CD4-positive, alpha-beta T cell (primary cell): ENCODE measurements around the gene BCAR3. TPM values are rescaled to one million over a fixed set of nuclear protein-coding genes. Genes with fewer than 3 reads are reported as not detected.

Experiments
- ATAC-seq: fragments of 200-7000 bp; cut with Tn5 transposase; one replicate; pipeline ENCODE4 v1.10.0; 2022; ENCODE audit warnings: mild to moderate bottlenecking; ENCODE audit not compliant: poor library complexity
- CTCF ChIA-PET: fragments of 350-600 bp; sonication (Branson Sonifier 250); formaldehyde crosslinking; loops from one replicate; lab custom pipeline; 2021; ENCODE audit warnings: antibody characterized with exemption, inconsistent platforms; lab: Charles Lee
- POLR2A ChIA-PET: fragments of 350-600 bp; sonication (Branson Sonifier 250); formaldehyde crosslinking; loops from one replicate; lab custom pipeline; 2021; ENCODE audit warnings: antibody characterized with exemption, inconsistent platforms; lab: Charles Lee
- DNase-seq, 14 experiments: peaks; one replicate each; pipeline ENCODE4 v3.0.0-alpha.2; 2013 to 2020; ENCODE audit warnings: mixed read lengths in 2 of 14
- H3K27ac ChIP-seq, 2 donors: one replicate each; pipeline versions ENCODE4 v1.5.1 to v1.7.0; 2013; ENCODE audit warnings: low read length in 2 of 2, low read depth in 1 of 2, mild to moderate bottlenecking in 1 of 2
- H3K27me3 ChIP-seq, 2 experiments: 1 replicate in 1 of 2; 2 replicates in 1 of 2; pipeline versions ENCODE4 v1.6.1 to v1.7.0; 2013; ENCODE audit warnings: low read length in 2 of 2, control low read depth in 1 of 2, mild to moderate bottlenecking in 1 of 2, moderate library complexity in 1 of 2; ENCODE audit not compliant: insufficient read depth in 2 of 2, control insufficient read depth in 1 of 2
- H3K36me3 ChIP-seq: one replicate; pipeline ENCODE4 v1.6.1; 2013; ENCODE audit warnings: low read length, control low read depth; ENCODE audit not compliant: insufficient read depth
- H3K4me1 ChIP-seq: one replicate; pipeline ENCODE4 v1.6.1; 2013; ENCODE audit warnings: low read length, control low read depth; ENCODE audit not compliant: insufficient read depth
- H3K4me3 ChIP-seq: one replicate; pipeline ENCODE4 v1.5.1; 2013; ENCODE audit warnings: mild to moderate bottlenecking, low read length, moderate library complexity
- H3K9me3 ChIP-seq, 2 experiments: 1 replicate in 1 of 2; 2 replicates in 1 of 2; pipeline versions ENCODE4 v1.6.1 to v1.7.0; 2013; ENCODE audit warnings: low read length in 2 of 2, mild to moderate bottlenecking in 2 of 2, control low read depth in 1 of 2, moderate library complexity in 1 of 2; ENCODE audit not compliant: control insufficient read depth in 1 of 2, insufficient read depth in 1 of 2
- H3K27ac Mint-ChIP-seq: one replicate; pipeline ENCODE4 v1.8.0; 2020; ENCODE audit warnings: mixed read lengths
- H3K27me3 Mint-ChIP-seq: one replicate; pipeline ENCODE4 v1.8.0; 2021; ENCODE audit warnings: mixed read lengths
- H3K36me3 Mint-ChIP-seq: one replicate; pipeline ENCODE4 v1.8.0; 2021; ENCODE audit warnings: low read depth, mixed read lengths
- H3K4me1 Mint-ChIP-seq: one replicate; pipeline ENCODE4 v1.8.0; 2021; ENCODE audit warnings: low read depth, mixed read lengths
- H3K4me3 Mint-ChIP-seq: one replicate; pipeline ENCODE4 v1.8.0; 2020; ENCODE audit warnings: mild to moderate bottlenecking, mixed read lengths
- H3K9me3 Mint-ChIP-seq: one replicate; pipeline ENCODE4 v1.8.0; 2020; ENCODE audit warnings: mixed read lengths
- CTCF ChIP-seq: fragments of 200-600 bp; IDR thresholded peaks from one replicate; pipeline ENCODE4 v1.8.0; 2022; ENCODE audit warnings: antibody characterized with exemption, mild to moderate bottlenecking
- intact Hi-C, 2 experiments: fragments of 100-400 bp; cut with DNase I in 1 of 2; cut with micrococcal nuclease in 1 of 2; formaldehyde crosslinking; loops; one replicate each; pipeline versions ENCODE4 v1.15.1 to v1.9.0; 2023 to 2025; cut with DNase I, micrococcal nuclease
- total RNA-seq, 174 experiments: library from RNA in 2 of 174; stranded (reverse) in 2 of 174; gene quantifications; one replicate each; pipeline ENCODE4 v1.2.3 and lab custom pipeline; 2021 to 2026

BCAR3 gene
- total RNA-seq, 2 experiments from 2014 or later, result 0.47 to 0.92 TPM

- Mint-ChIP-seq H3K4me1 (no peaks in the 10 kb centered on the region), H3K27ac (no peak overlapping the region), H3K4me3 (no peak overlapping the region), H3K36me3 (no peaks in the 10 kb centered on the region), H3K9me3 (no peaks in the 10 kb centered on the region), H3K27me3 (no peaks in the 10 kb centered on the region)
- ChIA-PET POLR2A (no interaction called here), CTCF (no interaction called here)
- DNase-seq (no peak), ATAC-seq (no peak)
- Histone ChIP-seq H3K4me1 (no peaks in the 10 kb centered on the region), H3K36me3 (no peaks in the 10 kb centered on the region), H3K27ac (no peak overlapping the region), H3K27me3 (no peaks in the 10 kb centered on the region), H3K9me3 (no peaks in the 10 kb centered on the region), H3K4me3 (no peak overlapping the region)
- TF ChIP-seq CTCF, result no peak
- intact Hi-C loops, result no loop called here
Measured at GRCh38 chr1:93729502-93729901, 47.9 kb upstream of the BCAR3 start.

- intact Hi-C loops, result no loop called here
- CTCF ChIA-PET, result no interaction called here
- H3K4me1 ChIP-seq, result no peaks in the 10 kb centered on the region
Measured at GRCh38 chr1:93728480-93729131, 47.0 kb upstream of the BCAR3 start.

GRCh38 chr1:93723733-93724270 is 42.2 kb upstream of the BCAR3 start:
- Mint-ChIP-seq H3K9me3 (no peaks in the 10 kb centered on the region), H3K27ac (no peak overlapping the region), H3K36me3 (no peaks in the 10 kb centered on the region), H3K4me1 (no peaks in the 10 kb centered on the region), H3K4me3 (no peak overlapping the region), H3K27me3 (no peaks in the 10 kb centered on the region)
- Histone ChIP-seq H3K4me1 (no peaks in the 10 kb centered on the region), H3K4me3 (no peak overlapping the region), H3K36me3 (no peaks in the 10 kb centered on the region), H3K9me3 (no peaks in the 10 kb centered on the region), H3K27me3 (no peaks in the 10 kb centered on the region), H3K27ac (no peak overlapping the region)
- CTCF ChIA-PET, result no interaction called here
- DNase-seq (no peak), ATAC-seq (no peak)
- intact Hi-C loops, result no loop called here
- TF ChIP-seq CTCF, result no peak
- POLR2A ChIA-PET, result no interaction called here

More at GRCh38 chr1:93728480-93729131, 47.0 kb upstream of the BCAR3 start:
- ATAC-seq (no peak), DNase-seq (no peak)
- Mint-ChIP-seq H3K4me1 (no peaks in the 10 kb centered on the region), H3K4me3 (no peak overlapping the region), H3K36me3 (no peaks in the 10 kb centered on the region), H3K27me3 (no peaks in the 10 kb centered on the region), H3K27ac (no peak overlapping the region), H3K9me3 (no peaks in the 10 kb centered on the region)
- no peak for TF ChIP-seq CTCF
- Histone ChIP-seq H3K9me3 (no peaks in the 10 kb centered on the region), H3K36me3 (no peaks in the 10 kb centered on the region), H3K27ac (no peak overlapping the region), H3K27me3 (no peaks in the 10 kb centered on the region), H3K4me3 (no peak overlapping the region)
- POLR2A ChIA-PET, result no interaction called here
